ENCODE data around the gene CLTCL1.

Gene CLTCL1

GRCh38 chr22:19149047-19149883 is 142.3 kb downstream of the CLTCL1 start:
- DNase-seq, result peak; percentile 64

GRCh38 chr22:19148417-19149046 is 143.0 kb downstream of the CLTCL1 start:
- no peak for DNase-seq

GRCh38 chr22:19147195-19147780 is 144.2 kb downstream of the CLTCL1 start:
- DNase-seq, result no peak

- no peak for DNase-seq
Measured at GRCh38 chr22:19146215-19146968, 145.1 kb downstream of the CLTCL1 start.

GRCh38 chr22:19143967-19144400 is 147.5 kb downstream of the CLTCL1 start:
- peak; percentile 54 for DNase-seq

GRCh38 chr22:19143212-19143611 is 148.3 kb downstream of the CLTCL1 start:
- no peak for DNase-seq

GRCh38 chr22:19142394-19142793 is 149.1 kb downstream of the CLTCL1 start:
- DNase-seq, result no peak

- DNase-seq, result no peak
Measured at GRCh38 chr22:19139974-19140373, 151.5 kb downstream of the CLTCL1 start.

GRCh38 chr22:19139001-19139356 is 152.5 kb downstream of the CLTCL1 start:
- no peak for DNase-seq

- no peak for DNase-seq
Measured at GRCh38 chr22:19138217-19139000, 153.1 kb downstream of the CLTCL1 start.

GRCh38 chr22:19137384-19138216 is 153.9 kb downstream of the CLTCL1 start:
- no peak for DNase-seq

- no peak for DNase-seq
Measured at GRCh38 chr22:19136915-19137314, 154.6 kb downstream of the CLTCL1 start.

- DNase-seq, result no peak
Measured at GRCh38 chr22:19134874-19135273, 156.6 kb downstream of the CLTCL1 start.

GRCh38 chr22:19134176-19134831 is 157.2 kb downstream of the CLTCL1 start:
- DNase-seq, result no peak

- no peak for DNase-seq
Measured at GRCh38 chr22:19133561-19133960, 158.0 kb downstream of the CLTCL1 start.

- no peak for DNase-seq
Measured at GRCh38 chr22:19132693-19133400, 158.7 kb downstream of the CLTCL1 start.

GRCh38 chr22:19132153-19132552 is 159.4 kb downstream of the CLTCL1 start:
- no peak for DNase-seq

GRCh38 chr22:19131685-19132015 is 159.9 kb downstream of the CLTCL1 start:
- DNase-seq, result no peak

- DNase-seq, result no peak
Measured at GRCh38 chr22:19130959-19131684, 160.4 kb downstream of the CLTCL1 start, which contains the start of gene TSSK2. Gene TSSK2 (plus strand): TSS chr22:19131308. CDS start chr22:19131400, 92 bp downstream.

- DNase-seq, result no peak
Measured at GRCh38 chr22:19129871-19130270, 161.6 kb downstream of the CLTCL1 start.
